Activated B cell treated with CpG ODN at 0.5 μM for 24 hours (primary cell): ENCODE measurements around the gene WBP2NL. TPM values are rescaled to one million over a fixed set of nuclear protein-coding genes. Genes with fewer than 3 reads are reported as not detected.

Experiments
- ATAC-seq: fragments of 200-7000 bp; cut with Tn5 transposase; one replicate; pipeline ENCODE4 v1.10.0; 2021; ENCODE audit warnings: low read depth, mild to moderate bottlenecking, moderate library complexity
- CTCF ChIA-PET: fragments of 350-600 bp; sonication (Branson Sonifier 250); formaldehyde crosslinking; loops from one replicate; lab custom pipeline; 2021; ENCODE audit warnings: antibody characterized with exemption; lab: Charles Lee
- POLR2A ChIA-PET: fragments of 350-600 bp; sonication (Branson Sonifier 250); formaldehyde crosslinking; loops from one replicate; lab custom pipeline; 2021; ENCODE audit warnings: antibody characterized with exemption; lab: Charles Lee
- DNase-seq: peaks from one replicate; pipeline ENCODE4 v3.0.0; 2022
- H3K27ac Mint-ChIP-seq: one replicate; pipeline ENCODE4 v1.8.0; 2020; ENCODE audit warnings: mixed read lengths
- H3K27me3 Mint-ChIP-seq: one replicate; pipeline ENCODE4 v1.8.0; 2021; ENCODE audit warnings: mixed read lengths
- H3K36me3 Mint-ChIP-seq: one replicate; pipeline ENCODE4 v1.8.0; 2021; ENCODE audit warnings: low read depth, mixed read lengths
- H3K4me1 Mint-ChIP-seq: one replicate; pipeline ENCODE4 v1.8.0; 2021; ENCODE audit warnings: mixed read lengths
- H3K4me3 Mint-ChIP-seq: one replicate; pipeline ENCODE4 v1.8.0; 2020; ENCODE audit warnings: mild to moderate bottlenecking, mixed read lengths
- H3K9me3 Mint-ChIP-seq: one replicate; pipeline ENCODE4 v1.8.0; 2020; ENCODE audit warnings: mixed read lengths
- intact Hi-C: fragments of 100-400 bp; cut with micrococcal nuclease; formaldehyde crosslinking; loops from one replicate; pipeline ENCODE4 v1.15.1; 2024
- total RNA-seq: library from RNA; stranded (reverse); gene quantifications from 2 replicates; pipeline ENCODE4 v1.2.3, GENCODE V29; 2022
- TF ChIP-seq, protein P1 (sequence below): fragments of 200-600 bp; IDR thresholded peaks from one replicate; pipeline ENCODE4 v1.8.0; 2022; ENCODE audit warnings: antibody characterized with exemption, mild to moderate bottlenecking

WBP2NL gene
- total RNA-seq, 1 donor from 2014 or later, result 7.8 TPM

DNA sequence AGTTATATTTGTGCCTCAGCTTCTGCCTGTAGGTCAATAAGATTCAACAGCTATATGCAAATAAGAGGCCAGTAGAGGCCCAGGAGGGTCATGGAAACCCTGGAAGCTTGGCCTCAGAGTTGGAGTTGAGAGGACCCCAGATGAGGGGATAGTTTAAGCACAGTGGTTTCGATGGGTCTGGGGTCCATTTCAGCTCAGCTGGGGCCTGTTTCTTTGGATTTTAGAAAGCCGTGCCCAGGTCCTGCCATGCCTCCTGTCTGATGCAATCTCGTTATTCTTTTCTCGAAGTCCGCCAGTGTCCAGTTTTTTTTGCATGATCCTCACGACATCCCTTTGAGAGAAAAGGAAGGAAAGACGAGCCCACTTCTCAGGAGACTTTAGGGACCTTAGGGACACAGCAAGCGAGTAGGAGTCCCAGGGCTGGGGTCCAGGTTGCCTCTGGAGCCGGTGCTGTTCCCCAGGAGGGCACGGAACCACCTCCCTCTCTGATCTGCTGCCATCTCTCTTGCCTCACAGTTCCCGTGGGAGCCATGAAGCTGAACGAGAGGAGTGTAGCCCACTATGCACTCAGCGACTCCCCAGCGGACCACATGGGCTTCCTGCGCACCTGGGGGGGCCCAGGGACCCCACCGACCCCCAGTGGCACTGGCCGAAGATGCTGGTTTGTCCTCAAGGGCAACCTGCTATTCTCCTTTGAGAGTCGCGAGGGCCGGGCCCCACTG, 78.3 kb downstream of the WBP2NL start:
- CTCF ChIA-PET, result interaction anchor here (1.0 kb wide), 1 partner anchor 110 kb away, joined by 3 read pairs; no protein-coding TSS in a partner anchor
- no peak overlapping the region for H3K27ac Mint-ChIP-seq
- DNase-seq (no peak), ATAC-seq (no peak)
- H3K36me3 Mint-ChIP-seq, result peaks cover 13% of the 10 kb centered on the region
- no peaks in the 10 kb centered on the region for H3K9me3 Mint-ChIP-seq
- TF ChIP-seq, protein P1, sequence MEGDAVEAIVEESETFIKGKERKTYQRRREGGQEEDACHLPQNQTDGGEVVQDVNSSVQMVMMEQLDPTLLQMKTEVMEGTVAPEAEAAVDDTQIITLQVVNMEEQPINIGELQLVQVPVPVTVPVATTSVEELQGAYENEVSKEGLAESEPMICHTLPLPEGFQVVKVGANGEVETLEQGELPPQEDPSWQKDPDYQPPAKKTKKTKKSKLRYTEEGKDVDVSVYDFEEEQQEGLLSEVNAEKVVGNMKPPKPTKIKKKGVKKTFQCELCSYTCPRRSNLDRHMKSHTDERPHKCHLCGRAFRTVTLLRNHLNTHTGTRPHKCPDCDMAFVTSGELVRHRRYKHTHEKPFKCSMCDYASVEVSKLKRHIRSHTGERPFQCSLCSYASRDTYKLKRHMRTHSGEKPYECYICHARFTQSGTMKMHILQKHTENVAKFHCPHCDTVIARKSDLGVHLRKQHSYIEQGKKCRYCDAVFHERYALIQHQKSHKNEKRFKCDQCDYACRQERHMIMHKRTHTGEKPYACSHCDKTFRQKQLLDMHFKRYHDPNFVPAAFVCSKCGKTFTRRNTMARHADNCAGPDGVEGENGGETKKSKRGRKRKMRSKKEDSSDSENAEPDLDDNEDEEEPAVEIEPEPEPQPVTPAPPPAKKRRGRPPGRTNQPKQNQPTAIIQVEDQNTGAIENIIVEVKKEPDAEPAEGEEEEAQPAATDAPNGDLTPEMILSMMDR, result no peak
- POLR2A ChIA-PET, result interaction anchor here (1.1 to 2.6 kb wide), 2 partner anchors 13 to 136 kb away, joined by 4 to 16 read pairs; partner anchors contain the start of gene NDUFA6
- H3K4me1 Mint-ChIP-seq, result peaks cover 35% of the 10 kb centered on the region
- no peak overlapping the region for H3K4me3 Mint-ChIP-seq
- intact Hi-C loops, result no loop called here
- no peaks in the 10 kb centered on the region for H3K27me3 Mint-ChIP-seq

DNA sequence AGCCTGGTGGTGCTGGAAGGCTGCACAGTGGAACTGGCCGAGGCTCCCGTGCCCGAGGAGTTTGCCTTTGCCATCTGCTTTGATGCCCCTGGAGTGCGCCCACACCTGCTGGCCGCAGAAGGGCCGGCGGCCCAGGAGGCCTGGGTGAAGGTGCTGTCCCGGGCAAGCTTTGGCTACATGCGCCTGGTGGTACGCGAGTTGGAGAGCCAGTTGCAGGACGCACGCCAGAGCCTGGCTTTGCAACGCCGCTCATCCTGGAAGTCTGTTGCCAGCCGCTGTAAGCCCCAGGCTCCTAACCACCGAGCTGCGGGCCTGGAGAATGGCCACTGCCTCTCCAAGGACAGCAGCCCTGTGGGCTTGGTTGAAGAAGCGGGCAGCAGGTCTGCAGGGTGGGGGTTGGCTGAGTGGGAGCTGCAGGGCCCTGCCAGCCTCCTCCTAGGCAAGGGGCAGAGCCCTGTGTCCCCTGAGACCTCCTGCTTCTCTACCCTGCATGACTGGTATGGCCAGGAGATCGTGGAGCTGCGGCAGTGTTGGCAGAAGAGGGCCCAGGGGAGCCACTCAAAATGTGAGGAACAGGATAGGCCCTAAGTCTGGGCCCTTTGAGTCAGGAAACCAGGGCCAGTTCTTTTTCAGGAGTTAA, 79.0 kb downstream of the WBP2NL start:
- intact Hi-C loops, result loop anchor here (2.0 kb wide), 2 partner anchors 79 to 245 kb away; partner anchors contain the start of genes SREBF2 and WBP2NL
- TF ChIP-seq, protein P1, result no peak
- Mint-ChIP-seq H3K4me1 (peaks cover 40% of the 10 kb centered on the region), H3K4me3 (no peak overlapping the region), H3K27me3 (no peaks in the 10 kb centered on the region), H3K9me3 (no peaks in the 10 kb centered on the region), H3K27ac (no peak overlapping the region), H3K36me3 (peaks cover 19% of the 10 kb centered on the region)
- DNase-seq (no peak), ATAC-seq (no peak)
- ChIA-PET POLR2A (interaction anchor here (1.0 to 4.3 kb wide), 4 partner anchors 7 to 153 kb away, joined by 4 to 174 read pairs (median 30); partner anchors contain the start of genes NAGA and NDUFA6), CTCF (no interaction called here)

Other genes with a start within 250 kb of the WBP2NL start
- gene CCDC134, start 198.1 kb upstream of the WBP2NL start, total RNA-seq, result 9.2 and 13.2 TPM in 2 replicates
- gene SREBF2, start 165.7 kb upstream of the WBP2NL start, total RNA-seq, result 253 and 307 TPM in 2 replicates
- gene SHISA8, start 83.7 kb upstream of the WBP2NL start, total RNA-seq, result 10.9 and 12.6 TPM in 2 replicates
- gene TNFRSF13C, start 72.0 kb upstream of the WBP2NL start, total RNA-seq, result 266 and 295 TPM in 2 replicates
- gene CENPM, start 51.6 kb upstream of the WBP2NL start, total RNA-seq, result 9.6 and 13.3 TPM in 2 replicates
- gene SEPTIN3, start 29.3 kb upstream of the WBP2NL start, total RNA-seq, result 0.49 and 0.54 TPM in 2 replicates
- 24.3 and 26.8 TPM in 2 replicates for gene NAGA, start 72.0 kb downstream of the WBP2NL start, total RNA-seq
- gene PHETA2, start 75.5 kb downstream of the WBP2NL start, total RNA-seq, result 2.7 and 3.1 TPM in 2 replicates
- 165 and 167 TPM in 2 replicates for gene SMDT1, start 80.9 kb downstream of the WBP2NL start, total RNA-seq
- 73.6 and 83.2 TPM in 2 replicates for gene NDUFA6, start 92.0 kb downstream of the WBP2NL start, total RNA-seq
- 1.3 and 2.8 TPM in 2 replicates for gene CYP2D6, start 132.0 kb downstream of the WBP2NL start, total RNA-seq